NK-92 treated with Interleukin-12 subunit alpha and Interleukin-12 subunit beta, amount 100 ng/mL, for 24 hours (cell line): ENCODE results near the gene TACC2.

ENCODE experiments used
- DNase-seq: peaks from one replicate; lab custom pipeline; 2025; lab: John Stamatoyannopoulos, UW

TACC2 gene

DNA sequence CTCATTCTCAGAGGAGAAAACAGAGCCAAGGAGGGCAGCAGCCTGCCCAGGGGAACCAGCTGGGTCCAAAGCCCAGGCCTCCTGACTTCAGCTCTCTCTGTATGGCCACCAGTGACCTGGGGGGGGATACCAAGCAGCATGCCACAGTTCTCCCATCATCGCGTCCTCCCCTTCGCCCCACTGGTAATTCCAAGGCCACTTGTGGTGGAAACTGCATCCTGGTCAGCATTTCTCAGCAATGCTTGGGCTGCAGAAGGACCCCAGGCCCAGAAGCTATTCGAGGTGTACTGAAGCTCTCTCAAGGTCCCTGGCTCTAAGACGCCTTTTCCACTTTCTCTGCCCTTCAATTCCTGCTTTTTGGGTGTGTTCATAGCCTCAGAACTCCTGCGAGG lies 309.2 kb downstream of the TACC2 start:
- DNase-seq, result no peak

DNA sequence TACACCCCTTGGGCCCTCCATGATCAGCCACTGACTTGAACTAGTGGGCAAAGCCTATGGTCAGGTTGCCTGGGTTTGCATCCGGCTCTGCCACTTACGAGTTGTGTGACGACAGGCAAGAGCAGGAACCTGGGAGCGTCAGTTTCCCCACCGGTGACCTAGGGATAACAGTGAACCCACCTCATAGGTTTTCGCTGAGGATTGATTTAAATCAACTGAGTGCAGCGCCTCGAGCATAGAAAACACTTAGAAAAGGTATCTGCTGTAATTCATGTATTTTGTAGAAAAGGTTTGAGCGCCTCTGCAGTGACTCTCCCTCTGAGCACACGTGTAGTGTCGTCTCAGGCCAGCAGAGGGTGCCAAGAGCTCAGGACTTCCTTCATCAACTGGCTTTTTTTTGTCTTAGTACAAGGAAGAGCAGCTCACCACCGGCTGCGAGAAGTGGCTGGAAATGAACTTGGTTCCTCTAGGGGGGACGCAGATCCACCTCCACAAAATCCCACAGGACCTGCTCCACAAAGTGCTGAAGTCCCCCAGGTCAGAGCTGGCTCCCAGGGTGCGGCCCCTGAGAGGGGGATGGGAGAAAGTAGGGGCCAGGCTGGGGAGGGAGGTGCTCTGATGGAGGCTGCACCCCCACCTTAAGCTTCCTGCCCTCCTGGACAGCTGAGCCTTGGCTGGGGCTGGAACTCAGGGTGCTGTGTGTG lies 309.8 kb downstream of the TACC2 start:
- DNase-seq, result peak; percentile 3

DNA sequence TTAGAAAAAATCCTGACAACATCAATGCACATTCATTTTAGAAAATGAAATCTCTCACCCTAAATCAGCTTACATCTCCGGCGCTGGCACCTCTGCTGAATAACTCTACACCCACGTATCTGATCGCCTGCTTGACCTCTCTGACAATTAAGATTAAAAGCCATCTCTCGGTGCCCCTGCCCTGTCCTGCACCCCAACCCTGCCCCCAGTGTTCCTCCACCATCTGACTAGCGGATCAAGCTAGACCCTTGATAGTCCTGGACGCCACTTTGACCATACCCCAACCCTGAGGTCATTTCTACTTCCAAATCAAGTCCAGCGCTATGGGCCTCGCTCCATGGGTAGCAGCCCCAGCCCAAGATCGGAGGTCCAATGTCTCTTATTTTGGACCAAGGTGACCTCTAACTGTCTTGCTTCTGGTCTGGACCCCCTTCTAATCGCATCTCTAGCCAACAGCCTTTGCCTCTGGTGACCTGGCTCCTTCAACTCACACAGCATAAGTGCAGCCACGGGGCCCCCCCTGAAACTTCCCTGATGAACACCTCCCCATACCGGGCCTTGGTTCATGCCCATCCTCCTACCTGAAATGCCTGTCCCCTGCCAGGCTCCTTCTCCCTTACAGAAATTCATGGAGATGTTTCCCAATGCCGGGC lies 310.6 kb downstream of the TACC2 start:
- no peak for DNase-seq

DNA sequence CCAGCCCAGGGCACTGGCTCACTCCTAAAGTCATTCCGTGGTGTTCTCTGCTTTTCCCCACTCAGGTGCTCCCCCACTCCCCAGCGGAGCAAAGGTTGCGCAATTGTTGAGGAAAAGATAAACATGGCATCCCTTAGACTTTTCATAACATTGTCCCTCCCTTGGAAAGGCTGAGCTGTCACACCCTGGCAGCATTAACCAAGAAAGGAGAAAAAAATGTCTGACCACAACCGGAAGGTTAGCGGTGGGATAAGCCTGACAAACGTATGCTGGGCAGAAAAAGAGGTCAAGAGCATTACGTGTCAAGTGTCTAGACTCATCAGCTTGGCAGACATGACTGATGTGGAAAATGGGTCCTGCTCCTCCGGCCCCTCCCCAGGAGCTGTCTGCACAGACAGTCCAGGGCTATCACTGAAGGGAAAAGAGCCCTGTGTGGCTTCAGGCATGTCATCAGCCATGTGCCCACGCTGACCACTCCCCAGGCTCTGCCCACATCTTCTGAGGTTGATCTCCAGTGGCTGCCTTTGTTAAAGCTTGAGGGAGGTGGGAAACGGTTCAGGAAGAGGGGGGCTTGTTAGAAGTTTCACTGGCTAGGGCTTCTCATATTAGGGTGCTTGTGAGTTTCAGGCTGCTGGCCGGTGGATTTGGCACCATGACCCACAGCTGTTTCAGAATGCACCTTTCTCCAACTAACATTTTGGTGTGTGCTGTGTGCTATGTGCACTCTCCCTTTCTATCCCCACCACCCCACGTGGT lies 312.3 kb downstream of the TACC2 start:
- no peak for DNase-seq

DNA sequence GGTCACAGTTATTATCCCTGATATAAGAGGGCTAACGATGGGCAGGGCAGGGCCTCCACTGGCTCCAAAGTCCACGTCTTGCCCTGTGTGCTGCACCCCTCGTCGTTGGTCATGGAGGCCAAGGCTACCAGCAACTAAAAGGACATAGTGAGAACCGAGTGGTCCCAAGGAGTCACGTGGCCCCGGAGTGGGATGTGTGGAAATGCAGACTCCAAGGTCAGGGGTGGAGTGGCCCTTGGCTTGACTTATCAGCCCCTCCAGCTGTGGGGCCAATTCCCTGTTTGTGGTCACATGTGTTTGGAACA lies 312.8 kb downstream of the TACC2 start:
- DNase-seq, result no peak

DNA sequence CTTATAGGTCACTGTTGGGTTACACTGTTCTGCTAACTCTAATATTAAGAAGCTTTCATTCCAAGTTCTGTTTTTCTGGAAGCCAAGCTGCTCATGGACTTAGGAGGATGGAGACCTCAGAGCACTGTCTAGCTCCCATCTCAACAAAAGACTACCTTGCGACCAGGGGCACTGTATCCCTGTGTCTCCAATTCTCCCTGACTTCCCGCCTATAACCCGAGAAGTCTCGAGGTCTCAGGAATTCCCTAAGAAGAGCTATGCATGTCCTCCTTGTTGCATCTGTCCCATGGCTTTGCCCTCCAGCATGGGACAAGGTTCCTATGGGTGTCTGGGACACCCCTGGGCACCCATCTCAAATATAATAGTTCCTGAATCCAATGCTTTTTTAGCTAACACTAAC lies 313.4 kb downstream of the TACC2 start:
- no peak for DNase-seq

DNA sequence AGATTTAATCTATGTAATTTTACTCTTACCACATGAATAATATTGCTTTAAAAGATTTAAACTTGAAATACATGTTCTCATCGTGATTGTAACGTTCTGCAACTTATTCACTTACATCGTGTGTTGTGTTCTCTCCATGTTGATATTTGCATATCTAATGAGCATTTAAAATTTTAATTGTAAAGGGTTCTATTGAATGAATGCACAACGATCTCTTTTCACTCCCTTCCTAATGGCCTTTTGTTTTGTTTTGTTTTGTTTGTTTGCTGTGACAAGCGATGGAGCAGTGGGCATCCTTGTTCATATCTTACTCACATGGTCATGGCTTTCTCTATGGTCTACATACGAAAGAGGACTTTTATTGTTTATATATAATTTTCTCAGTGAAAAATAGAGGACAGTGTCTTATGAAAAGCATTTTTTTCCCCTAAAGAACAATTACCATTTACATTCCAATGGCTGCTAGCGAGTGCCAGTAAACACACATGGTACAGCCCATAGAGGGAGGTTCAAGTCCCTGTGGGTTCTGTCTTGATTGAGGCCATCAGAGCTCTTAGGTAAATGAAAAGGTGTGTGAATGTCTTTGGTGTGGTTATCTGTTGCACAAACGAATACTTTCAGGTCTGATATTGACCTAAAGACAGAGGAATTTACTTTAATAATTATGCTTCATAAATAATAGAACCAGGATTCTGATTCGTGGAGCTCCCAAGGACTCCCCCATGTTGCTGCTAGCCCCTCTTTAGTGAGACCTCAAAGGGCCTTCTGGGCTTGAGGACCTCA lies 314.5 kb downstream of the TACC2 start:
- DNase-seq, result no peak
